GM19035 (cell line): ENCODE measurements around the gene AREL1.

Source experiments
- ATAC-seq: cut with Tn5 transposase; IDR thresholded peaks from one replicate; pipeline ENCODE4 v1.9.1; 2021; ENCODE audit not compliant: unreplicated experiment

The AREL1 gene

GRCh38 chr14:74697976-74698375 lies 14.9 kb downstream of the AREL1 start:
- ATAC-seq, result no peak

GRCh38 chr14:74697543-74697942 lies 15.3 kb downstream of the AREL1 start:
- ATAC-seq, result no peak

GRCh38 chr14:74697011-74697410 lies 15.9 kb downstream of the AREL1 start:
- no peak for ATAC-seq

- no peak for ATAC-seq
Observed at GRCh38 chr14:74695406-74695805, 17.5 kb downstream of the AREL1 start.

GRCh38 chr14:74693191-74693590 lies 19.7 kb downstream of the AREL1 start:
- no peak for ATAC-seq

GRCh38 chr14:74691456-74691855 lies 21.4 kb downstream of the AREL1 start:
- no peak for ATAC-seq

GRCh38 chr14:74685921-74686678 lies 26.8 kb downstream of the AREL1 start:
- no peak for ATAC-seq

GRCh38 chr14:74685056-74685455 lies 27.8 kb downstream of the AREL1 start:
- ATAC-seq, result no peak

GRCh38 chr14:74684434-74684833 lies 28.4 kb downstream of the AREL1 start:
- ATAC-seq, result no peak

- ATAC-seq, result no peak
Observed at GRCh38 chr14:74683406-74683805, 29.5 kb downstream of the AREL1 start.

GRCh38 chr14:74682169-74682952 lies 30.5 kb downstream of the AREL1 start:
- no peak for ATAC-seq

- ATAC-seq, result no peak
Observed at GRCh38 chr14:74675219-74675618, 37.7 kb downstream of the AREL1 start.

- no peak for ATAC-seq
Observed at GRCh38 chr14:74673768-74674167, 39.1 kb downstream of the AREL1 start.

- no peak for ATAC-seq
Observed at GRCh38 chr14:74671789-74672188, 41.1 kb downstream of the AREL1 start.

GRCh38 chr14:74670726-74671411 lies 42.0 kb downstream of the AREL1 start:
- ATAC-seq, result no peak

- ATAC-seq, result no peak
Observed at GRCh38 chr14:74669846-74670245, 43.0 kb downstream of the AREL1 start.

- ATAC-seq, result no peak
Observed at GRCh38 chr14:74669256-74669655, 43.6 kb downstream of the AREL1 start.

GRCh38 chr14:74667758-74668157 lies 45.1 kb downstream of the AREL1 start:
- ATAC-seq, result no peak

- ATAC-seq, result no peak
Observed at GRCh38 chr14:74664717-74665116, 48.2 kb downstream of the AREL1 start.

GRCh38 chr14:74663884-74664283 lies 49.0 kb downstream of the AREL1 start:
- ATAC-seq, result no peak

- no peak for ATAC-seq
Observed at GRCh38 chr14:74661726-74662450, 51.0 kb downstream of the AREL1 start.
